Left renal cortex interstitium (tissue), 4 donors: ENCODE measurements around the gene FGG. TPM values are rescaled to one million over a fixed set of nuclear protein-coding genes. Genes with fewer than 3 reads are reported as not detected.
"Not testable (repeated sequence)": the region's sequence is repeated elsewhere in the genome, so short reads cannot be mapped to it uniquely, and the experiment has no call there.

Experiments used
- DNase-seq, 4 donors: peaks; one replicate each; pipeline ENCODE4 v3.0.0-alpha.2; 2013; ENCODE audit warnings: low read depth in 4 of 4, low spot score in 2 of 4, missing footprints in 1 of 4
- polyA plus RNA-seq, 4 donors: library from polyadenylated mRNA; unstranded; fragments of 120-200 nt; gene quantifications; one replicate each; pipeline ENCODE4 v1.2.1, GENCODE V29; 2013; ENCODE audit not compliant: insufficient read length in 4 of 4

FGG gene
- polyA plus RNA-seq, 4 donors = 41.2 TPM; not detected in 3

DNA sequence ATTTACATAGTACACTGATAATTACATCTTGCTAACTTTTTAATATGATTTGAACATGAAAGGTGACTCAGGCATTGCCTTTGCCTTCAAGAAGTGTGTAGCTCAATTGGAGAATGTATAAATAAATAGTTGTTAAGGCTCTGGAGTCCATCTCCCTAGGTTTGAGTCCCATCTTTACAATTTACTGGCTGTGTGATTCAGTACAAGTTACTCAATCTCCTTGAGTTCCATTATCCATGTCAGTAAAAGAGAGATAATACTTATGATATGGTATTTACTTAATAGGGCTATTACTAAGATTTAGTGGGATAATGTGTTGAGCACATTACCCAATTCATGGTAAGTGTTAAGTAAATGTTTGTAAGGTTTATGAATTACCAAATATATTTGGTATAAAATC is 1.9 kb upstream of the FGG start:
- no peak for DNase-seq

DNA sequence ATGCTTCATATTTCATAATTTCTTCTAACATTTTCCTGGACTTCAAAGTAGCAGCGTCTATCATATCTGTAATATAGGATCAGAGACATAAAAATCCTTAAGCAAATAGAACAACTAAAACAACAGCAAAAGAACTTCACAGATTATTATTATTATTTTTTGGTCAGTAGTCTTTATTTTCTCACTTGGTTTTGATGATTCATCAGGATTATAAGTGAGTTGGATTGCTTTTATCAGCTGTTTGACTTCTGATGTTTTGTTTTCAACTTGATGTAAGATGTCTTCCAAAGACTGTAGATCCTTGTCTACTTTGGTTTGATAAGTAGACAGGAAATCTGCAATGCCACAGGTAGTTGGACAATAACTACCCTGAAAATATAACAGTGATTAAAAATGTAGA is 623 bp downstream of the FGG start:
- no peak for DNase-seq

DNA sequence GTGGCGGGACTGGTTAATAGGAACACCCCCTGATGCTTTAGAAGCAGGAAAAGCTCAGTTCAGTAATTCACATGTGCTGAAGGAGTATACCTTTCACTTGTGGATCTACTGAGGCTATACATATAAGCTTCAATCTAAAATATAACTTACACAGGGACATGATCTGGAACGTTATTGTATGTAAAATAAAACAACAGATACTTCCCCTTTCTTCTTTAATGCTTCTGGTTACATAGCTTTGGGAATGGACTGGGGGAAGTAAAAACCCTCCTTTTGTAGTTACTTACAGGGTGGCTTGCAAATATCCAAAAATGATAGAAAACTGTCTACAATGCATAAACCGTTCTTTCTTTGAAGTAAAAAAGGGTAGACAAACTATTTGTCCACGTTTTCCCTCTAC is 1.9 kb downstream of the FGG start:
- DNase-seq = no peak

DNA sequence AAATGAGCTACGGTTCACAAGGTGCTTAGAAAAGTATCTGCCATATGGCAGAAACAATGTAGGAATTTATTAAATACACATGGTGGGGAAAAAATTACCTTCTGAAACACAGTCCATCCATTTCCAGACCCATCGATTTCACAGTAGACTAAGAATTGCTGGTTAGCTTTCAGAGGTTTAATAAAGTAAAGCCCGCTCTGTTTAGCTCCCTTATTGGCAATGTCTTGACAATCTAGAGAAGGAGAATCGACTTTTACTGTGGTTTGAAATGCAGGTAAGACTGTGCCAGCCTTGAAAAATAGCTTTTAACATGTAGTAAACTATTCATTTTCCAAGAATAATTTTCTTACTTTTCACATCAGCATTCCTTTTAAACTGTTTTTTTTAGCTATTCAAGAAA is 2.9 kb downstream of the FGG start:
- no peak for DNase-seq

DNA sequence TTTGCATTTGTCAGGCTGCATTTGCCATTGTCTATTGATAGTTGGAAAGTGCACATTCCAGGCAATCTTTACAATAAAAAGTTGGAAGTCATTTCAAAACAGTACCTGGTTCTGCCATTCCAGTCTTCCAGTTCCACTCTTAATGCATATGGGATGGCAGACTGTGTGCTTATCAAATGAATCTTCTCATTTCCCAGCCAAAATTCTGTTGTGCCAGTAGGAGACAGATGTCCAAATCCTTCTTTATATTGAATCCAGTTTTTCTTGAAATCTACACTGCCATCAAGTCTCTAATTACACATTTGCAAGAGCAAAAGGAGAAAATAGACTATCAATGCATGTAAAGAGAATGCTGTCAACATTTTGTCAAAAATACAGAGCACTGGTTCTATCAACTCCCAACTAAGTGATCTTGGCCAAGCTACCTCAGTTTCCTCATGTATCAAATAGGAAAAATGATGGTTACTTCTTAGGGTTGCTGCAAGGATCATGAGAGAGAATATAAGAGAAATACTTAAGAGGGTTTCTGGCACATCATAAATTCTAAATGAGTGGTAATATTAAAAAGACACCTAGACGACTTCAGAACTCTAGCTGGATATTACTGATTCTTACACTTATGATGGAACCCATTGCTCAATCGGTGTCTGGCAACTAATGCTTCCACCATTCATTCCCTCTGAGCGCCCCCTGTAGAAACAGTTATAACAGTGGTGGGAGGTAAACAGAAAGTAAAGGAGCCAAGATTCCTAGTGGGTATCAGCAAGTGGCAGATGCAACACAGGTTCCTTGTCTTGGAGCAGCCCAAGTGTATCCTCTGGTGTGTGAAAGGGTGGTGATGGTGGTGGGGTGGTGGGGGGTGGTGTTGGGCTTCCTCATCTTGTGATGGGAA is 3.8 kb downstream of the FGG start:
- no peak for DNase-seq

DNA sequence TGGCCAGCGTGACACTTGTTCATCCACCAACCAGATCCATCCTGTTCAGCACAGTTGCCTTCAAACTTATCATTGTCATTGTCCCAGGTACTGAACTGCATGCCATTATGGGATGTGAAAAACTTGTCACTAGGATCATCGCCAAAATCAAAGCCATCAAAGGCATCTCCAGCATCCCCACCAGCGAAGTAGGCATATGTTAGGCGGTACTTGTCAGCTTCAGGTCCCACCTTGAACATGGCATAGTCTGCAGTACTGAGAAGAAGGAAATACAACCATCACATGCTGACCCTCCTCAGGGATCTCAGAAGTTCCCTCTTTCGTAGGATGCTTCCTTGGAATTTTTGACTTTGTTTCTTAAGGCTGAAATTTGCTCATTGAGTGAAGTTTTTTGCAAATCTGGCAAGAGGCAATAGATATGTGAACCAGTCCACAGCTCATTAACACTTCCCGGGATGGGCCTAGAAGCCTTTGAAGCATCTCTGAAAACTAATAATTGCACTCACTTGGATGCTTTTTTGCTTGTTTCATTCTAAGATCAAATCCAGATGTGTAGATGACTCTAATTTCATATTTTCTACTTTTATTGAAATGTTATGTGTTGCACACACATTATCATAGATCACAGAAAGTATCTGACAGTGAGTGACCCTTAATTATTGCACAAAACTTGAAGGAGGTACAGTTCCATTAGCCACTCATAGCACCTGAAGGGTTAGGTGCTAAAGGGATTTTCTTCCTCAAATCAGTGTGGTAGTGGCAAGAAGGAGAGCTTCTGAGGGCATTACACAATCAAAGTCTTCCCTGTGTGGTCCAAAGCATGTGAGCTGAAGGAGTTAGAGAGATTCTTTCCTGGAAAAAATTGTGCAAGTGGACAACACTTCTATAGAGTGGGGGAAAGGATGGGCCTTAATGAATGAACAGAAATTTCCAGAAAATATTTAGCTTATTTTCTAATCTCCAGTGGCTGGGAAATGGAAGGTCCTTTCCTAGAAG is 5.4 kb downstream of the FGG start:
- no peak for DNase-seq

DNA sequence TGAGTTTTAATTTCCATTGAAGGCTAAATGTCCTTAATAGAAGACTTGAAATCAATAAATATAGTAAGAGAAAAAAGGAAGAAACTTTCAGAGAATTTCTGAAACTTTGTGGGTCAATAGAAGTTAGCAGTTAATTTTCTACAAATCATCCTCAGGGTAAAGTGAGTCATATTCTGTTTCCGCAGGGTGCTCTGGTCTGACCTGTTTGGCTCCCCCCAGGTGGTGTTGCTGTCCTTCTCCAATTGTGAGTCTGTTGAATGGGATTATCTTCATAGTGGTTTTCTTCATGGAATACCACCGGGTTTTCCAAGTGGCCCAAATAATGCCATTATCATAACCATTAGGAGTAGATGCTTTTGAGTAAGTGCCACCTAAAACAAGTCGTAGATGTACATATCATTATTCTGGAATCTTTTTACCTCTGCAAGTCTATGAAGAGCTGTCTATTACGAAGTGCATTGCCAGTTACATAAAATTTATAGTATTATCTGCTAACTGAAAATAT is 7.7 kb downstream of the FGG start:
- DNase-seq = no peak

DNA sequence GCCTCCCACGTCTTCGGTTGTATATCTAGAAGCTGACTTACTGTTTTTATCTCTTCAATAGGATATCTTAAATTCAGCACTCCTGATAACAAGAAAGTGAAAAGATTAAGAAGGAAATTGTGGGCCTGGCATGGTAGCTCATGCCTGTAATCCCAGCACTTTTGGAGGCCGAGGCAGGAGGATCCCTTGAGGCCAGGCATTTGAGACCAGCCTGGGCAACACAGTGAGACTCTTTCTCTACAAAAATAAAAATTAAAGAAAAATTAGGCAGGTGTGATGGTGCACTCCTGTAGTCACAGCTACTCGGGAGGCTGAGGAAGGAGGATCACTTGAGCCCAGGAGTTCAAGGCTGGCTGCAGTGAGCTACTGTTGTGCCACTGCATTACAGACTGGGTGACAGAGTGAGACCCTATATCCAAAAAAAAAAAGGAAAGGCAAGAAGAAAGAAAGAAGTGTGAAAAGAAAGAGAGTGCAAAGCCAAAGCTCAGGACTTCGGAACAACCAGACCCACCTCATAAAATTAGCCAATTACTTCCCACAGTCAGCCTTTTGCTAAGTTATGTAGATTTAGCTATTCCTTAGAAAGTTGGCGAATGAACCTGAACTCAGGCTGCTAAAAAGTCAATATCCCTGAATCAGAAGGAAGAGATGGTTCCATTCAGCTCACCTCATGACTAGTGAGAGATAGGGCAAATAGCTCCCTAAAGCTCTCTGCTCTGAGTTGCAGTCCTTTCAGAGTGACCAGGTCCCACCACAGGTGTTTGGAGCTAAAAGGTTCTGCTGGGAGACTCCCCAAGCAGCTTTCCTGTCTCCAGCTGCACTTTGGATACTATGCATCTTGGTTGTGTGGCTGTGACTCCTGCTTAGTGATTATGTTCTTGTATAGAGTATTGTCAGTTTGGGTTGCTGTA is 9.2 kb downstream of the FGG start:
- DNase-seq = no peak

DNA sequence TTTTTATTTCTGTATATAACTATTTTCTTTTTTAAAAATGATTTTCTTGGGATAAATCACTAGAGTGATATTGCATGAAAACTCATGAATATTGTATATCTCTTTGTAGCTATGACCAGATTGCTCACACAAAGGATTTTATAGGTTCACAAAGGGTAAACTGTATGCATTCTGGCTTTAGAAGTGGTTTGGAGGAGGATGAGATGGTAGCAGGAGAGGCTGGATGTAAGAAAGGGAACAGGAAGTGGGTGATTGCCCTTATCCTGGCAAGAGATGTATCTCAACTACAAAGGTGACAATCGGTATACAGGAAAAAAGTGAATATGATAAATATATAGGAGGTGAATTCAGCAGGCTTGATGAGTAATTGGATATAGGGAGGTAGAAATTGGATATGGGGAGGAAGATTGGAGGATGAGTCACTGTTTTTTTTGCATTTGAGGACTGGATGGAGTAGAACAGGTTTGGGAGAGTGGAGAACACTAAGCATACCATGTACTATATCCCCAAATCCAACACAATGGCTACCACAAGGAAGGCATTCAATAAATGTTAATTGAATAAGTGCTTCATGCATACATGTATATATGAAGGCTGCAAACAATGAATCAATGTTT is 9.9 kb downstream of the FGG start:
- DNase-seq = no peak

DNA sequence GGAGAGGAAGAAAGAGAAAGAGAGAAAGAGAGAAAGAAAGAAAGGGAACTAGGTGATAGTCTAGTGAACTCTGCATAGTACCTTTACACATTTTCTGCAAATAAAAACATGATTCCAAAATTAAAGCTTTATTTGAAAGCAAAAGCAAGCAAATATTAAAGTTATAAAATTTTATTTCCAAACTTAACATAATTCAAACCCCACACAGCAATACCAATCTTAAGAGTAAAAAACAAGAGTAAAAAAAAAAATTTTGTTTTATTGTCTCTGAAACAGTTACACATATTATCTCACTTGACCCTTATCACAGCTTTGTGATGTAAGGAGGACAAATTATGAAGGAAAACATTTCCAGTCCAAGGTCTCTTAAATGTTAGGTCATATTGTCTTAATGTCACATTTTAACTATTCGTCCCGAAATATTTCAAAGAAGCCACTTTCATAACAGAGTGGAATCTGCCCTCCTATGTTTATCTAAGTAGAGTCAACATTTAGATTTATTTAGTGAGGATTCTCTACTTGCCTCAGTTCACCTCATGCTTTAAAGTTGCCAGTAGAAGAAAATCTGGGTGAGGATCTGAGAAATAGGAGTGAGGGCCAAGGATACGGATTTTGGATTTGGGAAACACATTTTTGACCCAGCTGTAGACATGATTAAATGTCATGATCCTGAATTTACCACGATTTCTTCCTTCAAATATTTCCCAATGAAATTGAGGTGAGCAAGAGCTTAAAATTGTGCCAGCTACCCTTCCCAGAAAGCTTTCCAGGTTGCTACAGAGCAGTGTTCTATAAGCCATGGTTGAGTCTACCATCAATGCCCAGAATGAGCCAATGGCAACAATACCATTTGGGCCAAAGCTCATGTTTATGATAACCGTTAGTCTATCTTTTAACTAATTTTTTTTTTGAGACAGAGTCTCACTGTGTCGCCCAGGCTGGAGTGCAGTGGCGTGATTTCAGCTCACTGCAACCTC is 14.4 kb downstream of the FGG start:
- DNase-seq = no peak

DNA sequence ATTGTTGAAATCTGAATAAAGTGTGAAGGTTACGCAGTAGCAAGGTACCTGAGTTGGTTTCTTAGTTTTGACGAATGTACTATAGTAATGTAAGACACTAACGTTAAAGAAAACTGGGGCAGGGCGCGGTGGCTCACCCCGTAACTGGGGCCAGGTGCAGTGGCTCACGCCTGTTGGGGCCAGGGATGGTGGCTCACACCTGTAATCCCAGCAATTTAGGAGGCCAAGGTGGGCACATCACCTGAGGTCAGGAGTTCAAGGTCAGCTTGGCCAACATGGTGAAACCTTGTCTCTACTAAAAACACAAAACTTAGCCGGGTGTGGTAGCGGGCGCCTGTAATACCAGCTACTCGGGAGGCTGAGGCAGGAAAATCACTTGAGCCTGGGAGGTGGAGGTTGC is 15.2 kb downstream of the FGG start:
- DNase-seq = not testable (repeated sequence)

DNA sequence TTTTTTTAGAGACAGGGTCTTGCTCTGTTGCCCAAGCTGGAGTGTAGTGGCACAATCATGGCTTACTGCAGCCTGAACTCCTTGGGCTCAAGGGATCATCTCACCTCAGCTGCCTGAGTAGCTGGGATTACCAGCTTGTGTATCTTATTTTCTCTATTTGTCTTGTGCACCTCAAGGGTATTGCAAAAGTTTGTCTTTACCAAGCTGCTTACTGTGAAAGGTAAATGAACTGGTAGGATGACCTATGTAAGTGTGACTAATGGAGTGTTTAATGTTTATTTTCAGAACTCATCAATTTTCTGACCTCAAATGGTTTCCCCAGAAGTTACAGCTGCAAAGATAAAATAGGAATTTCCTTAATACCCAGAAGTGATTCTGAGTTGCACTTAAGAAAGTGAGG is 16.6 kb downstream of the FGG start:
- DNase-seq = no peak

DNA sequence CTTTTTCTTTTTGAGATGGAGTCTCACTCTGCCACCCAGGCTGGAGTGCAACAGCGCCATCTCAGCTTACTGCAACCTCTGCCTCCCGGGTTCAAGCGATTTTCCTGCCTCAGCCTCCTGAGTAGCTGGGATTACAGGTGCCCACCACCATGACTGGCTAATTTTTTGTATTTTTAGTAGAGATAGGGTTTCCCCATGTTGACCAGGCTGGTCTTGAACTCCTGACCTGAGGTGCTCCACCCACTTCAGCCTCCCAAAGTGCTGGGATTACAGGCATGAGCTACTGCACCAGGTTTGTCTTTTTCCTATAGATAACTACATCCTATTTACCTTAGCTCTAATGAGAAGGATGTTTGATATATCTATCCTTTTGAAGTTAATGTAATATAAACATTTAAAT is 18.1 kb downstream of the FGG start:
- DNase-seq = not testable (repeated sequence)

DNA sequence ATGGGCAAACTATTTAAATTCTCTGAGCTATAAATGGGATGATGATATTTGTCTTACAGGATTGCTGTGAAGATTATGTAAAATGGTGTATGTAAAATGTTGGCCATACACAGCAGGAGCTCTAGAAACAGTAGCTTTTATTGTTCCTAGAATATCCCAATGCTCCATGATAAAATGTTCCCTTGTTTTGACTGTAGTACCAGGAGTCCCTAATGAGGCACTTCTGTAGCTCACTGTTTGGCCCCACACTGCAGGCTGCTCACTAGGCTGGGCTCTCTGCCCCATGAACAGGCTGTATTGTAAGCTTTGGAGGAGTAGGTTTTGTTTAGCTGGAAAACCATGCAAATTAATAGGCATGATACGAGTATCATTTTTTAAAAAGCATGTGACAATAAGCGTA is 18.6 kb downstream of the FGG start:
- no peak for DNase-seq

DNA sequence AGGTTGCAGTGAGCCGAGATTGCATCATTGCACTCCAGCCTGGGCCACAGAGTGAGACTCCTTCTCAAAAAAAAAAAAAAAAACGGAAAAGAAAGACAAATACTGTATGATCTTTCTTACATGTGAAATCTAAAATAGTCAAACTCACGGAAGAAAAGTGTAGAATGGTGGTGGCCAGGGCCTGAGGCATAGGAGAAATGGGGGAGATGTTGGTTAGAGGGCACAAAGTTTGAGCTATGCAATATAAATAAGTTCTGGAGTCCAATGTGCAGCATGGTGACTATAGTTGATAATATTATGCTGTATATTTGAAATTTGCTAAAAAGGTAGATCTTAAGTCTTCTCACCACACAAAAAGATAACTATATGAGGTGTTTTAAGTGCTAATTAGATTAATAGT is 20.6 kb downstream of the FGG start:
- no peak for DNase-seq

DNA sequence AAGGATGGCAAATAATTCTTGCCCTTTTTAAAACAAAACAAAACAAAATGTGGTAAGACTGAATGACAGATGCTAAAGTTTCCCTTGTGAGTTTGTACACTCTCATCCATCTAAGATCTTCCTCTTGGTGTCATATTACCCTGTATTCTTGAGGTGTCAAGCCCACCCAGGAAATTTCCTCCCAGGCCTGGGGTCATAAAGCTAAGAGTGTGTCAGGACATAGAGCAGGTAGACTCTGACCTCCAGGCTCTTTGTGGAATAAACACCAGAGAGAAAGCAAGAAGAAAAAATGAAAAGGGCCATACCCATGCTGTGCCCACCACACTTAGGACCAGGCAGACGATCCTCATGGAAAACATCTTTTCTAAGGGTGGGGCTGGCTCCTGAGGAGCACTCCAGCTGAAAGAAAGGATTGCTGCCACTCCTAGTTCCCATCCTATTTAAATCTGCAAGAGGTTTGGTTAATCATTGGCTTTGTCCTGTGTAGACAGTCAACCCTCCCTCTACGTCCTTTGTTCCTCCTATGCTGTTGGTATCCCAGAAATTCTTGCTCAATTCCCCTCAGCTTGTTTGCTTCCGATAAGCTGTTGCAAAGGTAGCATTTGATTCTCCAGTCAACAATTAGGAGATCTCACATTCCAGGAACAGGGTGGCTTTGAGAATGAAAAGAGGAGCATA is 22.0 kb downstream of the FGG start, which contains the start of gene FGA:
Gene FGA (minus strand): TSS at position 414 of the 678 bp plus-strand sequence. CDS start 55 bp downstream, at position 359.
- DNase-seq = no peak

DNA sequence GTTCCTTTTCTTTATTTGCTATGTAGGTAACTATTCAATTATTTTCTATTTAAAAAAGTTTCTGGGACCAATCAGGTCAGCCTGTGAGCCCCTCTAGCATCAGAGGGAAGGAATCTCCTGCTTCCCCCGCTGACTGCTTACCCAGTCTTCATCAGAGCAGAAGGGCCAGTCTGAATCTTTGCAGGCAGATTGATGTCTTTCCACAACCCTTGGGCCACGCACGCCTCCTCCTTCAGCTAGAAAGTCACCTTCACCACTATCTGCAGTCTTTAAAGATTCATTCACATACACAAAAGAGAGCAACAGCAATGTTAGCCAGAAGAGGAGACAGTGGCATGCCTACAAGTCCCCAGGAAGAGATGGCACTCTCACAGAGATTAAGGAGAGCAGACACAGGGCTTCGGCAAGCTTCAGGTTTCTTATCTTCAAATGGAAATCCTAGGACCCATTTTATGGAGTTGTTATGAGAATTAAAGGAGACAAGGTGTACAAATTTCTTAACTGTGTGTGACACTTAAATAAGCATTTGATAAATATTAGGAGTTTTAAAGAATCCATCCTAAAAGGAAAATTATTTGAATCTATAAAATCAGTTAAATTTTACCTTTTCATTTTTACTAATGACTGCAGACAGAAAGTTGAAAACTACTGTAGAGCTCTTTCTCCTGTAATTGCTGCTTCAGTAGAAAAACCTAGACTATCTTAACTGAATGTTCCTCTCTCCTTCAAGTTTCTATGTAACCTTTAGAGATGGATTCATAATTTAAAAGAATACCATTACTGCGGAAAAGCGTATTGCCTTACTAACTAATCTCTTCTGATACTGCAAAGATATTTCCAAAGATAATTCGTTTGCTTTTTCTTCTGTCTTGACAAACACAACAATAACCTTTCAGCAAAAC is 22.9 kb downstream of the FGG start:
- no peak for DNase-seq
